Mammary epithelial cell (primary cell): ENCODE measurements around the gene RBP5.

Experiments used
- CTCF ChIP-seq, 2 donors: IDR thresholded peaks in 1 of 2; conservative IDR thresholded peaks in 1 of 2; 2 replicates each; pipeline ENCODE4 v1.5.1; 2011 to 2012; ENCODE audit warnings: inconsistent platforms in 2 of 2, low read length in 2 of 2, mild to moderate bottlenecking in 2 of 2, control low read depth in 1 of 2, low read depth in 1 of 2; ENCODE audit not compliant: insufficient read depth in 1 of 2; ENCODE audit errors: extremely low read depth in 1 of 2
- EZH2 ChIP-seq: IDR thresholded peaks from 2 replicates; pipeline ENCODE4 v1.6.1; 2012; ENCODE audit warnings: low read length, inconsistent platforms, borderline replicate concordance

GRCh38 chr12:7161327-7161726 lies 32.6 kb upstream of the RBP5 start:
- TF ChIP-seq CTCF (conservative IDR thresholded peaks at IDR 0.05 in 1 of 2, IDR thresholded peaks at IDR 0.05 in 1 of 2; ENCODE audit: extremely low read depth in 1 of 2, insufficient read depth in 1 of 2, low read depth in 1 of 2, low read length in 2 of 2) = no peak
- no peak for TF ChIP-seq EZH2
